MCF 10A (cell line): ENCODE data around the gene PSMF1. TPM values are rescaled to one million over a fixed set of nuclear protein-coding genes. Genes with fewer than 3 reads are reported as not detected.
"Not testable (repeated sequence)": the region's sequence is repeated elsewhere in the genome, so short reads cannot be mapped to it uniquely, and the experiment has no call there.

Experiments used
- BruUV-seq: library from RNA; stranded (reverse); fragments of 400-500 nt; replicated peaks from 2 replicates; lab custom pipeline; 2021; lab: Mats Ljungman, UMichigan
- CTCF ChIA-PET: fragments of 300-600 bp; sonication (Branson Sonifier 250); formaldehyde crosslinking; extraction: SDS; loops from one replicate; lab custom pipeline; 2021; ENCODE audit warnings: antibody characterized with exemption, inconsistent platforms; lab: Yijun Ruan, JAX
- POLR2A ChIA-PET: fragments of 300-600, 350-650 bp; sonication (Branson Sonifier 250); formaldehyde crosslinking; extraction: SDS; loops from one replicate; lab custom pipeline; 2020; ENCODE audit warnings: antibody characterized with exemption, inconsistent platforms; lab: Yijun Ruan, JAX
- DNase-seq: peaks from one replicate; pipeline ENCODE4 v3.0.0-alpha.2; 2018; ENCODE audit not compliant: unreplicated experiment
- H3K27ac Mint-ChIP-seq: one replicate; pipeline ENCODE4 v1.8.0; 2022; ENCODE audit warnings: mild to moderate bottlenecking, low read depth, mixed read lengths; ENCODE audit not compliant: unreplicated experiment
- H3K27me3 Mint-ChIP-seq: one replicate; pipeline ENCODE4 v1.8.0; 2022; ENCODE audit warnings: mixed read lengths; ENCODE audit not compliant: insufficient read depth, unreplicated experiment
- H3K36me3 Mint-ChIP-seq: one replicate; pipeline ENCODE4 v1.8.0; 2022; ENCODE audit warnings: mild to moderate bottlenecking, moderate library complexity, mixed read lengths; ENCODE audit not compliant: insufficient read depth, unreplicated experiment
- H3K4me1 Mint-ChIP-seq: one replicate; pipeline ENCODE4 v1.8.0; 2022; ENCODE audit warnings: mixed read lengths; ENCODE audit not compliant: insufficient read depth, unreplicated experiment
- H3K4me3 Mint-ChIP-seq: one replicate; pipeline ENCODE4 v1.8.0; 2022; ENCODE audit warnings: mild to moderate bottlenecking, moderate library complexity, mixed read lengths; ENCODE audit not compliant: unreplicated experiment
- H3K9me3 Mint-ChIP-seq: one replicate; pipeline ENCODE4 v1.8.0; 2022; ENCODE audit warnings: mixed read lengths; ENCODE audit not compliant: unreplicated experiment
- intact Hi-C: fragments of 100-400 bp; cut with micrococcal nuclease; formaldehyde crosslinking; loops from 2 replicates; pipeline ENCODE4 v1.14.1; 2022
- total RNA-seq: library from RNA; stranded (reverse); gene quantifications from 2 replicates; pipeline ENCODE4 v1.2.3, GENCODE V29; 2022
- TF ChIP-seq, protein P1 (sequence below): fragments of 200-600 bp; IDR thresholded peaks from one replicate; pipeline ENCODE4 v1.8.0; 2022; ENCODE audit warnings: antibody characterized with exemption, mild to moderate bottlenecking; ENCODE audit not compliant: unreplicated experiment

PSMF1 gene
- total RNA-seq, 1 experiment from 2014 or later: 207 TPM

GRCh38 chr20:1137236-1137635, 18.8 kb downstream of the PSMF1 start:
- intact Hi-C loops: no loop called here
- TF ChIP-seq, protein P1, sequence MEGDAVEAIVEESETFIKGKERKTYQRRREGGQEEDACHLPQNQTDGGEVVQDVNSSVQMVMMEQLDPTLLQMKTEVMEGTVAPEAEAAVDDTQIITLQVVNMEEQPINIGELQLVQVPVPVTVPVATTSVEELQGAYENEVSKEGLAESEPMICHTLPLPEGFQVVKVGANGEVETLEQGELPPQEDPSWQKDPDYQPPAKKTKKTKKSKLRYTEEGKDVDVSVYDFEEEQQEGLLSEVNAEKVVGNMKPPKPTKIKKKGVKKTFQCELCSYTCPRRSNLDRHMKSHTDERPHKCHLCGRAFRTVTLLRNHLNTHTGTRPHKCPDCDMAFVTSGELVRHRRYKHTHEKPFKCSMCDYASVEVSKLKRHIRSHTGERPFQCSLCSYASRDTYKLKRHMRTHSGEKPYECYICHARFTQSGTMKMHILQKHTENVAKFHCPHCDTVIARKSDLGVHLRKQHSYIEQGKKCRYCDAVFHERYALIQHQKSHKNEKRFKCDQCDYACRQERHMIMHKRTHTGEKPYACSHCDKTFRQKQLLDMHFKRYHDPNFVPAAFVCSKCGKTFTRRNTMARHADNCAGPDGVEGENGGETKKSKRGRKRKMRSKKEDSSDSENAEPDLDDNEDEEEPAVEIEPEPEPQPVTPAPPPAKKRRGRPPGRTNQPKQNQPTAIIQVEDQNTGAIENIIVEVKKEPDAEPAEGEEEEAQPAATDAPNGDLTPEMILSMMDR: no peak

DNA sequence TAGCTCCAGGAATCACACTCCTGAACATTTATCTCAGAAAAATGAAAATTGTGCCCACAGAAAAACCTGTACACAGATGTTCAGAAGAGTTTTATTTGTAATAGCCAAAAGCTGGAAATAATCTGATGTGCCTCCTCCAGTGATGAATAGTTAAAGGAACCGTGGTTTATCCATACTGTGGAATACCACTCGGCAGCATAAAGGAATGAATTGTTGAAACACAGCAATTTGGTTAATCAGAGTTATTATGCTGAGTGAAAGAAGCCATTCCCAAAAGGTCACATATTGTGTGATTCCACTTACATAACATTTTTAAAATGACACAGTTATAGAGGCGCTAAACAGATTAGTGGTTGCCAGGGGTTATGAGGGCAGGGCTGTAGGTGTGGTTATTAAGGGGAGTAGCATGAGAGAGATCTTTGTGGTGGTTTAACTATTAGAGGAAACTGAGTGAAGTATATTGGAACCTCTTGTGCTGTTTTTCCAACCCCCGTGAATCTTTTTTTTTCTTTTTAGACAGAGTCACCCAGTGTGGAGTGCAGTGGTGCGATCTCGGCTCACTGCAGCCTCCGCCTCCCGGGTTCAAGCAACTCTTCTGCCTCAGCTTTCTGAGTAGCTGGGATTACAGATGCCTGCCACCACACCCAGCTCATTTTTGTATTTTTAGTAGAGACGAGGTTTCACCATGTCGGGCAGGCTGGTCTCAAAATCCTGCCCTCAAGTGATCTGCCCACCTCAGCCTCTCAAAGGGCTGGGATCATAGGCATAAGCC, 26.2 kb downstream of the PSMF1 start:
- no peak for DNase-seq

More at GRCh38 chr20:1137236-1137635, 18.8 kb downstream of the PSMF1 start:
- peaks cover 73% of the 10 kb centered on the region for H3K36me3 Mint-ChIP-seq
- no peak overlapping the region for H3K27ac Mint-ChIP-seq
- no peaks in the 10 kb centered on the region for H3K27me3 Mint-ChIP-seq
- CTCF ChIA-PET: no interaction called here
- POLR2A ChIA-PET: no interaction called here
- H3K9me3 Mint-ChIP-seq: no peaks in the 10 kb centered on the region
- no peak overlapping the region for H3K4me3 Mint-ChIP-seq
- no peaks in the 10 kb centered on the region for H3K4me1 Mint-ChIP-seq
- DNase-seq: no peak
- no TSS peak for BruUV-seq

GRCh38 chr20:1146957-1147356, 28.6 kb downstream of the PSMF1 start:
- H3K4me3 Mint-ChIP-seq: no peak overlapping the region
- H3K36me3 Mint-ChIP-seq: peaks cover 67% of the 10 kb centered on the region
- no peaks in the 10 kb centered on the region for H3K9me3 Mint-ChIP-seq
- ChIA-PET CTCF (no interaction called here), POLR2A (interaction anchor here (1.1 kb wide), 2 partner anchors 18 to 26 kb away, joined by 3 to 4 read pairs; no protein-coding TSS in a partner anchor)
- no TSS peak for BruUV-seq
- no peak overlapping the region for H3K27ac Mint-ChIP-seq
- no peaks in the 10 kb centered on the region for H3K27me3 Mint-ChIP-seq
- DNase-seq: no peak
- TF ChIP-seq, protein P1: no peak
- intact Hi-C loops: no loop called here
- H3K4me1 Mint-ChIP-seq: peaks cover 5% of the 10 kb centered on the region

More for the DNA sequence above, 26.2 kb downstream of the PSMF1 start:
- ChIA-PET POLR2A (interaction anchor here (0.9 kb wide), 1 partner anchor 25 kb away, joined by 3 read pairs; no protein-coding TSS in a partner anchor), CTCF (interaction anchor here (0.5 to 1.2 kb wide), 2 partner anchors 16 to 25 kb away, joined by 3 to 4 read pairs; no protein-coding TSS in a partner anchor)
- TF ChIP-seq, protein P1: no peak
- peaks cover 77% of the 10 kb centered on the region for H3K36me3 Mint-ChIP-seq
- H3K9me3 Mint-ChIP-seq: no peaks in the 10 kb centered on the region
- H3K4me3 Mint-ChIP-seq: no peak overlapping the region
- no peaks in the 10 kb centered on the region for H3K4me1 Mint-ChIP-seq
- H3K27me3 Mint-ChIP-seq: no peaks in the 10 kb centered on the region
- no peak overlapping the region for H3K27ac Mint-ChIP-seq
- intact Hi-C loops: no loop called here
- no TSS peak for BruUV-seq

GRCh38 chr20:1149812-1150211, 31.4 kb downstream of the PSMF1 start:
- H3K4me3 Mint-ChIP-seq, H3K4me1 Mint-ChIP-seq, H3K27ac Mint-ChIP-seq, BruUV-seq, intact Hi-C loops, H3K9me3 Mint-ChIP-seq, DNase-seq, H3K27me3 Mint-ChIP-seq: not testable (repeated sequence)
- ChIA-PET POLR2A (interaction anchor here (0.9 to 1.4 kb wide), 3 partner anchors 9 to 150 kb away, joined by 3 to 9 read pairs (median 3); no protein-coding TSS in a partner anchor), CTCF (interaction anchor here (0.6 to 1.3 kb wide), 9 partner anchors 25 to 410 kb away, joined by 3 to 6 read pairs (median 3); no protein-coding TSS in a partner anchor)
- peaks cover 78% of the 10 kb centered on the region for H3K36me3 Mint-ChIP-seq
